Effector CD4-positive, alpha-beta T cell (primary cell): ENCODE data around the gene CARD10.
"Not testable (repeated sequence)": the region's sequence is repeated elsewhere in the genome, so short reads cannot be mapped to it uniquely, and the experiment has no call there.

Experiments used
- DNase-seq: peaks from one replicate; pipeline ENCODE4 v3.0.0-alpha.2; 2020

CARD10 gene

GRCh38 chr22:37484480-37485394 lies 34.5 kb downstream of the CARD10 start:
- DNase-seq: peak; percentile 68

- no peak for DNase-seq
Measured at GRCh38 chr22:37483050-37483449, 36.2 kb downstream of the CARD10 start.

DNA sequence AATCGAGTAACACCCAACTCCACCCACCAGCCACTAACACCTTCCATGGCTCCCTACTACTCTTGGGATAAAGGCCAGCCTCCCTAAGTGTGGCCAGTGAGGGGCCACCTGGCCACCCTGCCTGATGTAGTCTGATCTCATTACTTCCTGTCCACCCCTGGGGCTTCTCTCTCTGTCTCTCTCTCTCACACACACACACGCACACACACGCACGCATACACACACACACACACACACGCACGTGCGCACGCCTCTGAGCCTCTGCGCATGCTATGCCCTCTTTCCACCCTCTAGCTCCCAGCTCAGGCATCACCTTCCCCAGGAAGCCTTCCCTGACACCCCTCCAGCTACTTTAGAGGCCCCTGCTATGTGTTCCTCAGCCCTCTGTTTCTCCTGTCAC lies 37.0 kb downstream of the CARD10 start:
- DNase-seq: no peak

- no peak for DNase-seq
Measured at GRCh38 chr22:37481347-37481907, 37.8 kb downstream of the CARD10 start.

DNA sequence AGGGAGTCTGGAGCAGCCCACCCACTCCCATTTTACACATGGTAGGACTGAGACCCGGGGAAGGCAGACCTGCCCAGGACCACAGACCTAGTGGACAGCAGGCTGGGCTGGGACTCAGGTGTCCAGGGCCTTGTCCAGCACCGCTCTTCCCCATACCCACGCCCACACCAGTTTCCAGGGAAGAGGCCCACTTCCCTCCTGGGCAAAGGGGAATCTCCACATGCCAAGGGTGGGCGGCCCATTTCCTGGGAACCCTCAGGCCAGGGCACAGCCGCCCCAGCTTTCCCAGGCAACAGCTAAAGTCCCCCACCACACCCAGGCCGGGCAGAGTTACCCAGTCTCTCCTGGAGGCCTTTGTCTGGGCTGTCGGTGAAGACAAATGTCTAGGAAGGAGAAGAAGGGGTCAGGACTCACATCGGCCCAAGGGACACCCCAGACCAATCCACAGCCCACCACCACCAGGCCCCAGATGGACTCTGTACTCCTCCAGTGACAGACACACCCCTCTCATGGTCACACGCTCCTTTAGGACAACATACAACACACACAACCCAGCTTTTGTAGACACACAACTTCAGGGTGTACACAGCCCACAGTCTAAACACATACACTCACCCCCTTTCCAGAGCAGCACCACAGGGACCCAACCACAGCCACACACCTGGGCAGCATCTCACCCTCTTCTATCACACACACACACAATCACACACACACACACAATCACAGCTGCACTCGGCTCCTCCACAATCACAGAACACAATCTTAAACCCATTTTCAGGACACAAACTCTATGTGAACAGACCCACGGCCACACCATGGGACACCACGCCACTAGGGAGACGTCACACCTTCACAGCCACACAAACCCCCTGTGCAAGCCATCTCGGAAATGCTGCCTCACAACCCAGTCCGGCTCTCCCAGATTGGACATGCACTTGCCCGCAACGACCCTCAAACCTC lies 38.5 kb downstream of the CARD10 start:
- DNase-seq: no peak

DNA sequence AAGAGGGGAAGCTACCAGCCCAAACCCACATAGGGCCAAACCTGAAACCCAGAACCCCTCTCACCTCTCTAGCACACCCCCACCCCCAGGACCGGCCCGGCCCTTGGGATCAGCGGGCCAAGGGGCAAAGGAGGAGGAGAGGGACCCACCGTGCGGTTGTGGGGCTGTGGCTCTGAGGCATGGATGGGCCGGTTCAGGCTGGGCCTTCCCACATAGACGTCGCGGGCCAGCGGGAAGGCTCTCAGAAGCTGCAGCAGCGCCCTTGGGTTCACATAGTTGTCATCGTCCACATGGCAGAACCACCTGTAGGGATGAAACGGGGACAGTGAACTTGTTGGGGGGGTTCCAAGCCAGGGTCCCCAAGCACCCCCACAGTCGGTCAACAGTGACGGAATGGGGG lies 40.0 kb downstream of the CARD10 start:
- DNase-seq: no peak

- DNase-seq: no peak
Measured at GRCh38 chr22:37476389-37477329, 42.6 kb downstream of the CARD10 start.

GRCh38 chr22:37474447-37475090 lies 44.6 kb downstream of the CARD10 start:
- DNase-seq: no peak

GRCh38 chr22:37473437-37473946 lies 45.7 kb downstream of the CARD10 start:
- no peak for DNase-seq

- peak; percentile 30 for DNase-seq
Measured at GRCh38 chr22:37472418-37473006, 46.7 kb downstream of the CARD10 start.

- DNase-seq: no peak
Measured at GRCh38 chr22:37471727-37472417, 47.3 kb downstream of the CARD10 start.

GRCh38 chr22:37470087-37470445 lies 49.1 kb downstream of the CARD10 start:
- no peak for DNase-seq

DNA sequence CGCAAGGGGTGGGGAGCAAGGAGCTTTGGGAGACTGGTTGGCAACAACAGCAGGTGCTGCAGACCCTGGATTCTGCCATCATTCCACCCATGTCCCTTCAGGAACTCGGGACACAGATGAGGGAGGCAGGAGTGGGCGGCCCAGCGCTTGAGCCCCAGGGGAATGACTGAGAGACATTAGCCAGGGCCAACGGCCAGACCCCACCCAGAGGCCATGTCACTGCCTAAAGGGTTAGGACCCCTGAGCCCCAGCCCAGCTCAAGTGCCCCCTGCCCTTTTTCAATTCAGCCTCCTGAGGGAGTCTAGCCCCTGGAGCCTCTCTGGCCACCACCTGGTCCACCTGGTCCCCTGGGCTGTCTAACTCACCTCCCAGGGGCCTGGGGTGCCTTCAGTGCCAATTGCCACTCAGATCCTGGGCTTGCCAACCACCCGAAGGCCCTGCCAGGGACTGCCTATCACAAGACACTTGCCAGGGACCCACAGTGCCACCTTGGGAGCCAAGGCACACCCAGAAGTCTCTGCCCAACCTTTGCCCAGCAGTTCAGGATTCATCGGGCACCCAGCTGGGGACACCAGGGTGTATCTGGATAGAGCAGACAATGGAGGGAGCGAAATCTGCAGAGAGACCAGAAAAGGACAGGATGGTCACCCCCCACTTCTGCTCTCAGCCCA lies 49.7 kb downstream of the CARD10 start:
- no peak for DNase-seq

- DNase-seq: not testable (repeated sequence)
Measured at GRCh38 chr22:37468201-37468695, 51.0 kb downstream of the CARD10 start.

DNA sequence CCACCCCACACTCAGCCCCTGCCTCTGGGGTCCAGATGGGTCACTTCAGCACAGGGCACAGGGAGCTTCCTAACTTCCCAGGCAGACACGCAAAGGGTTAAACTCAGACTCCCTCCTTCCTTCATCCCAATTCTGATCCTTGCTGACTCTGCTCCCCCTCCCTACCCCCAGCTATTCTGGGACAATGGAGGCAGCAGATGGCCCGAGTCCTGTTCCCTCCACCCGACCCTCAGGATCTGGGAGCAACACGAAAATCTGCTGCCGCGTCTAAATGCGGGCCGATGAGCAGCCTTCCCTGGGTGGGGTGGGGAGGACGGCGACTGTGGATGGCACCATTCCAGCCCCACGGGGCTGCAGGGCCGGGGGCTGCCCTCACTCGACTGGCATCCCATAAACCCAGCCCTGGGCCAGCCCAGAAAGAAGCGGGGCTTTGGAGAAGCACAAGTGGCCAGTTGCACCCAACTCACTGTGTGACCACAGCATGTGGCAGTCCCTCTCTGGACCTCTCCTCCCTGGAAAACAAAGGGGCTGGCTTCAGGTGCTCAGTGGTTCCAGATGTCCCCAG lies 51.7 kb downstream of the CARD10 start:
- DNase-seq: no peak

DNA sequence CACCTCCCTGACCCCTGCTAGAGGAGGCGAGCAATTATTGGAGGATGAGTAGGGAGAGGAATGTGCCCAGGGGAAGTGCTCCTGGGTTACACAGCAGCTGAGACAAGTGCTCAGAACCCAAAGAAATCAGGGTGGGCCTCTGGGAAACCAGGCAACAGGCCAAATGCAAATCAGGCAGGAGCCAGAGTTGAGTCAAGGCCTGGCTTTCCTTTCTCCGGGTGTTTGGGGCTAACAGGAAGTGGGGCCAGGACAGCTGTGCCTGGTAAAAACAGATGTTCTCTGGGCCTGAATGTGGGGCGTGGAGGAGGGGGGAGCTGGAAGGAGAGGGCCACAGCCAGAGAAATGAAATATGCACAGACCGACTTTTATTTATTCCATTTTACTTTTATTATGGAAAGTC lies 55.0 kb downstream of the CARD10 start:
- no peak for DNase-seq

- no peak for DNase-seq
Measured at GRCh38 chr22:37462983-37463382, 56.2 kb downstream of the CARD10 start.

DNA sequence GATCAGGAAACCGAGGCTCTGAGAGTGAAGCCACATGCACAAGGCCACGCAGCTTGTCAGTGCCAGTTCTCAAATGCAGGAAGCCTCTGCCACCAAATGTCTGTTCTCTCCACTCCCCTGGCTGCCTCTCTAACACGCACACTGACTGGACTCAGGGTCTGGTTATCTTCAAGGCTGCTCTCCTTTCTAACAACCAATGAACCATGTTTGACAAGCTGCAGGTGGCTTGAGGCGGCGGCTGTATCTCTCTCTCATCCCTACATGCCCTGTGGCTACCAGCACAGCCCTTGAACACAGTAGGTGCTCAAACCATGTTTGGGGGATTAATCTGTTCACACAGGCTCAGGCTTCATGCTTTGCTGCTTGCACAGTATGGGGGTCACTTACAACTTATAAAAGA lies 56.8 kb downstream of the CARD10 start:
- no peak for DNase-seq

GRCh38 chr22:37461961-37462360 lies 57.3 kb downstream of the CARD10 start:
- DNase-seq: no peak
